ENCODE measurements around the gene LDLRAD4.
"Not testable (repeated sequence)": the region's sequence is repeated elsewhere in the genome, so short reads cannot be mapped to it uniquely, and the experiment has no call there.

LDLRAD4 gene

DNA sequence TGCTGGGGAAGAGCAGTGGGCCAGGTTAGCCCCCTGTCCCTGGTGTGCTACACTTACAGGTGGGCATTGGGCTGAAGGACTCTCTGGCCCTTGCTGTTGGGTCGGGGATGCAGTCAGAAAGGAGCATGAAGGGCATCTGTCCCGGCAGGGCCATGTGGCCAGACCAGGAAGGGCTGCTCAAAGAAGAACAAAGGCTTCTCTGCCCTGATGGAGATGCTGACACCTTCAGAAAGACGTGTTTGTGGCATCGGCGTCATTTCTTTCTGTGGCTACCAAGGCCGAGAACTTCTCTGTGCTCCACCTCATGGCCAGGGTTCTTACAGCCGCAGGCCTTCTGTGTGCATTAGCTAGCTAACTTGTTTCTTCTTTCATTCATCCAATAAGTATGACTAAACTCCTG, 268.7 kb downstream of the LDLRAD4 start:
- DNase-seq (ENCODE audit: low read depth) = no peak

DNA sequence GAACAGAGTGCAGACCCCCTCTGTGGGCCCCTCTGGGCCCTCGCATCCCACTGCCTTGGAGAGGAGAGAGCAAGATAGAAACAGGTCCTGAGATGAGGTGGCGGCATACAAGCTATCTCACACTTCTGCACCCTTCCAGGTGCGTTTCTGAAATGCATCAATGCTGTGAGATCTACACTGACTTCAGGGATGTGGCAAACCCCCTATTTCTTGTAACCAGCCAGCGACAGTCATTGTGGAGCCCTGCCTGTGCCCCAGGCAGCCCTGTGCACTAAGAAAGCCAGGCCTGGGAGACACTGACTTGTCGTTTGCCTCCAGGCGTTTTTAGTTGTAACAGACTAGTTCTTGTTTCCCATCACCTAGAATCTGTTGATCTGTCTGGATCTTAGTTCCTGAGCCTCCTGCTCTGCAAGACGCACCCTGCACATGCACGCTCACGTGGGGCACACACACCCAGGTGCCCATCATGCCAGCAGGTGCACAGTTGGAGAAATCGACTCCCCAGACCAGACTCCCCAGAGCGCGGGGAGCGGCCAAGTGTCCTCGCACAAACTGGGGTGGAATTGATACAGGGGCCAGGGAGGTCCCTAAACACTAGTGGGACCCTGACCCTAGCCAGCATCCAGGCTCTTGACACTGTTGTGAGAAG, 269.8 kb downstream of the LDLRAD4 start:
- DNase-seq (ENCODE audit: low read depth) = no peak

DNA sequence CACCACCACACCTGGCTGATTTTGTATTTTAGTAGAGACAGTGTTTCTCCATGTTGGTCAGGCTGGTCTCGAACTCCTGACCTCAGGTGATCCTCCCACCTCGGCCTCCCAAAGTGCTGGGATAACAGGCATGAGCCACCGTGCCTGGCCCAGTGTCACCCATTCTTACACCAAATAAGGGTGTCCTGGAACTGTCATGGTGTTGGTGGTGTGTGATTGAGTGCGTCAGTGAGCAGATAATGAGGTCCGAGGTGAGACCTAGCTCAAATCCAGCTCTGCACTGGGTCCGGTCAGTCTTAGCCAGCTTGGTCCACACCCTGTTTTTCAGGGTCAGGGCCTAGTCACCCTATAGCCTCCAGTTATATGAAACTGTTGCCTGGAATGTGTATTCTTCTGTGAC, 270.7 kb downstream of the LDLRAD4 start:
- DNase-seq (ENCODE audit: low read depth) = not testable (repeated sequence)

DNA sequence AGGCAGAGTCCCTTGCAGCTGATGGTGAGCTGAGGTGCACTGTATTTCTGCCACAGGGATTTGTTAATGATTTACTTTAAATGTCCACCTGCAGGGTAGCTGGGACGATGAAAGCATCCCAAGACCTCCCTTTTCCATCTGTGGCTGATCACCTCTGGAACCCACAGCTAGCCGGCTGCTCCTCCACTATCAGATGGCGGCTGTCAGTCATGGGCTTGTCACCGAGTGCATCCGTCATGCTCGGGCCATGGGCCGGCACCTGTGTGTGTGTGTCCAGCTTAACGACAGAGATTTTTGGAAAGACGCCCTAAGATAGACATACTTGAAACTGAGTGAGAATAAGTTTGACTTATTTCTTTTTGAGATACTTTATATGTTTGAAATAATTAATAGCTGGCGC, 272.6 kb downstream of the LDLRAD4 start:
- no peak for DNase-seq (ENCODE audit: low read depth)

DNA sequence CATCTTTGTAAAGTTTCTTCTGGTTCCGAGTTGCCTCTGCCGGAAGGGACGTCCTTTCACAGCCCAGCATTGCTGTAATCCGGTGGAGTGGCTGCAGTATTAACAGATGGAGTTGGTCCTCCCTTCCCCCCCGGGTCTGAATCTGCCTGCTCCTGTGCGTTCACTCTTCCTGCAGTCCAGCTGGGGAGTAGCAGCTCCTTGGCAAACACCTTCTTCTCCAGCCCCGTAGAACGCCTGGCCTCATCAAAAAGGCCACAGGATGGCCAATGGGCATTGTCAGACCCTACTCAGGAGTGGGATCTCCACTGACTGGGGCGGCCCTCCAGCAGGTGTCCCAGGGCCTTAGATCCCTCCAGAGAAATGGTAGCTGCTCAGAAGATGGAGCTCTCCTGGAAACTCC, 273.8 kb downstream of the LDLRAD4 start:
- no peak for DNase-seq (ENCODE audit: low read depth)

DNA sequence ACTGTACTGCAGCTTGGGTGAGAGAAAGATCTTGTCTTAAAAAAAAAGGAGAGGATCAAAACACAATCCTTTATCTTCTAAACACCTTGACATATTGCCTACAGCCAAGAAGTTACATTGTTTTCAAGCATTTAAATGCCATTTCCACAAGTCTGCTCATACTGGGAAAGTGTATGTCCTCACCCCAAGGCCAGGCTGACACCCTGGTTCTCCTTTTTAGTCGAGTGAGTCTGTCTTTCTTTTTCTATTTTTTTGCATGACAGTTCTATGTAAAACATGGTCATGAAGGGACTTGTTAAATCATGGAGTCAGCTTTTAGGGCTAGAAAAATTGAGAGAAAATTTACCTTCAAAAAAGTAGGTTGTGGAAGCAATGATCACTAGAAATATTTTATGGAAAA, 274.5 kb downstream of the LDLRAD4 start:
- DNase-seq (ENCODE audit: low read depth) = no peak

DNA sequence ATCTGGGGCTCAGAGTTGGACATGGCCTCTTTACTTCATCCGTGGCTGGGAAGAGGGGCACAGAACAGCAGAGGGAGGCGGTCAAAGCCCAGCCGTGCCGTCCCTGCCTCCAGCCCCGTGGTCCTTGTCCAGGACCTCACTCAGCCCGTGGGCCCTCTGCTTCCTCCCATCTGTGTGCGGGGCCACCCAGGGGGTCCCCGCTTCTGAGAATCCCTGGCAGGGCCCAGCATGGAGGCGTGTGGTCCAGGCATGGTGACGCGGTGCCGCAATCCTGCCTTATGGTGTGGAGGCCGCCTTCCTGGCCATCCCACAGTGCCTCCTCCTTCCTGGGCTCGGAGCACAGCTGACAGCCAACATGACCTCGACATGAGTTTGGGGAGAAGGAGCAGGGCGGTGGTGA, 275.2 kb downstream of the LDLRAD4 start:
- DNase-seq (ENCODE audit: low read depth) = no peak

DNA sequence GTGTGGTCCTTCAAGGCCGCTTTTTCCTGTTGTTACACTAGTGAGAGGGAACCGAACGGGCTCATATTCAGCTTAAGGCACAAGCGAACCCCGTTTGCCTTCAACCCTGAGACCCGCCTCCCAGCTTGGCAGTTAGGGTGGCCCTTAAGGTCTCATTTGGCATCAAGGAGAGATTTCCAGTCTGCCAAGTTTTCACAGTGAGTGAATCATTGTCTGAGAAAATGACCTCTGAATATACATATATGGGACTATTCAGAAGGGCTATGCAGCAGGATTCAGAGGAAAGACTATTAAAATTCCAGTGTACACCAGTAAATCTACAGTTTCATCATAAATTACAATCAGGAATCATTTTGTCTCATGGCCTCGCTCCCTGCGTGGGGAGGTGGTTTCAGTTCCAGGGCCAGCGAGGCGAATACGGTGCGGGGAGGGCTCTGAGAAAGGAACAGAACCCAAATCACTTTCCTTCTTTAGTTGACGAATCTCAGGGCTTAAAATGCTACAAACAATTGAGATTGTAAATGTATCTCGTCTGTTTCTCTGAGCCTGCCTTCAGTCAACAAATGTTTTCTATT, 276.4 kb downstream of the LDLRAD4 start:
- no peak for DNase-seq (ENCODE audit: low read depth)

DNA sequence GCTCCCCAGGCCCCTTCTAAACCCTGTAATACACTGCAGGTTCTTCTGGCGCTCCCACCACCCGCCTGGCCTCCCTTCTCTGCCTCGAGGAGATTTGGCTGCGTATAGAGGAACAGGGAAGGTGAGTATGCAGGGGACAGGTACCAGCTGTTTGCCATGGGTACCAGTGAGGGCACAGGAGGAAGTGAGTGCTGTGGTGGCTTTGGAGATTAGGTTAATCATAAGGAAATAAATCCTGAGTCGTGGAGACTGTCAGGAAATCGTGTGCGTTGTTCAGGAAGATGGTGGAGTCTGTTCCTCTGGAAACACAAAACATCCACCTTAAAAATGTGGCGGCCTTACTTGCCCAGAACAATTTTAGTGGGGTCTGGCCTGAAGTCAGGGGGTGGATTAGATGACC, 277.4 kb downstream of the LDLRAD4 start:
- no peak for DNase-seq (ENCODE audit: low read depth)

DNA sequence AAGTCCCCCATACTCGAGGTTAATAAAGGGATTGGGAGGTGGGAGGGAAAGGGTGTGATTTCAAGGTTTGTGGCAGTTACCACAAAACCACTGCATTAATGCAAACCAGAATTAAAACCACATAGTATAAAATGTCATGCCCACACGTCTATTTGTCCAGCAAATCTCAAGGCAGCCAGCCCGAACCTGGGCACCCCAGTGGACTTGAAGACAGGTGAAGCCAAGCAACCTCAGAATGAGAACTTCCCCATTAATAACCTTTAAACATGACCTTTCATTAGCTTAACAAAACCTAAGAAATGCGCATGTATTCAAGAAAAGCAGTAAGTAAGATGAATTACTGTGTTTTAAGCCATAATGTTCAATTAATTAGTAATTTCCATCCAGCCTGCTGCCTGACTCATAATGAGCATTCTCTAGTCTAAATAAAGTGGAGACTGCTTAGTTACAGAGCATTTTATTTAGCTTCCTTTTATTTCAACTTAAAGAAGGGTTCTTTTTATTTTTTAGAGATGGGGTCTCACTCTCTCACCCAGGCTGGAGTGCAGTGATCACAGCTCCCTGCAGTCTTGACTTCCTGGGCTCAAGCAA, 278.2 kb downstream of the LDLRAD4 start:
- DNase-seq (ENCODE audit: low read depth) = no peak

DNA sequence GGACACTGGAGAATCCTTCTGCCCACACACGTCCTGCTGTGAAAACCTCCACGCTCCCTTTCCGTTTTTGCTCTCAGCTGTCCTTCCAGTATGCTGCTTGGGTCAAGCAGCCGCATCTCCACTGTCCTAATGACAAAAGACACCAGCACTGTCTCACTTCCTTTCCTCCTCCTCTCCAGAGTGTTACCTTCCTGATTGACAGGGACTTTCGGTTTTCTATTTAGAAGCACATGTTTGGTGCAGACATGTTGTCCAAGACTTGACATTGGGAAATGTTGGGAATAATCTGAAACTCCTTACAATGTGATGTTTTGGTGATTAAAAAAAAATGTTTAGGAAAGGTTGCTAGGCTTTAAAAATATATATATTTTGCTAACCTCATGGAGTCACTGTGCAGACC, 281.2 kb downstream of the LDLRAD4 start:
- DNase-seq (ENCODE audit: low read depth) = no peak

DNA sequence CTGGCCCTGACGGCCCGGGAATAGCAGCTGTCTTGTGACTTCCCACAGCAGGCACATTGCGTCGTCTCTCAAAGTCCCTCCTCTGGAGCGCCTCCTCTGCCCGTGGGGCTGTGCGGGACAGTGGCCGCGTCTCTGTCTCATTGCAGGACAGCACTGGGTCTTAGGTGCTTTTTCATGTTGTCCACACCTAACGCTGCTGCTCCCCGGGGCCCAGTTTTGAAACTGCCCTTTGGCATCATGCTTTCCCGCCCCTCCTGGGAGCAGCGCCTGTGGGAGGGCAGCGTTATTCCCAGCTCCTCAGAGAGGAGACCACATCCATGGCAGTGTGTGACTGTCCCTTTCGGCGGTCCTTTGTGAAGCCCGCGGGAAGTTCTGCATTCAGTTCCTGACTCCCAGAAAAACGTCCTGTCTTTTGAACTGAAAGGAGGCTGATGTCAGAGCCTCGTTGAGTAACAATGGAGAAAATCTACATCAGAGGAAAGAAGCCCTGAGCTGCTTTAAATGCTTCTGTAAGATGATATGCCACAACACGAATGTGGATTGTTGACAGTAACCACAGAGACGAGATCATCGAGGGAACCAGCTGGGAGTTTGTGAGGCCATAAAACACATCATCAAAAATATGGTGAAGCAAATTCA, 281.8 kb downstream of the LDLRAD4 start:
- no peak for DNase-seq (ENCODE audit: low read depth)

DNA sequence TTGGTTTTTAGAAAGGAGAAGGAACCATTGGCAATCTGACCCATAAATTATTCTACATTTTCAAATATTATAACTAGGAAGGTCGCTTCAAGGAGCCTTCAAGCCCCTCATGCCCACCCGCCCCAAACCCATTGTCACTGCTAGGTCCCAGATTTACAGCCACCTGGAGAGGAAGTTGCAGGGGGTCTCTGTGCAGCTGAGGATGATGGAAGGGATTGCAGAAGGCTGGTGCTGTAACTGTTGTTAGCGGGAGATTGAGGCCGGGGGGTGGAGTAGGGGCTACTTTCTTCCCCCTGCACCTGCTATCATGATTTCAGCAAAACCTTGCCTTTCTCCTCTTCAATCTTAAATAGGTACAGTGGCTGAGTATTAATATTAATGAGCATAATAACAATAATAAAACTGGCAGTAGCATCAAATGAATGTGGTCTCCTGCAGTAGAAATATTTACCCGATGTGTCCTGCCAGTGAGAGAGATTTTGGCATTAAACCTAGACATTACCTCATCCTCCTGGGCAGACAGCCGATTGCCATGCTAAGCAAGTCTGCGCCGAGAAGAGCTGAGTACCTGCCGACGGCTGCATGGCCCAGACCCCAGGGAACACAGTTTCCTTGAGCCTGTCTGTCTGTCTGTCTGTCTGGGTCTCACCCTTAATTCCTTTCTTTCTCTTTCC, 282.4 kb downstream of the LDLRAD4 start:
- DNase-seq (ENCODE audit: low read depth) = no peak

DNA sequence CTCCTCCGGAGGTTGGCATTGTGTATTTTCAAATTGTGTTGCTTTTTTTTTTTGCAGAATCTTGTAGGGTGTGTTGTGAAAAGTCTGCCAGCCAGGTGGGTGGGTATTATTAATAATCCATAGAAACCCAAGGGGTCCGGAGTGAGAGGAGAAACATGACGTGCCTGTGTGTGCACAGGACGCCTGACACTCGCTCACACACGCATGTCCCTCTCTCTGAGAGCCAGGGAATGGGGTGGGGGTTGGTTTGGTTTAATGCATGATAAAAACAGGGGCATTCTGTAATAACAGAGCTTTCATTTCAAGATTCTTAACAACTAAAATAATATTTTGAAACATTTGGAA, 283.0 kb downstream of the LDLRAD4 start:
- no peak for DNase-seq (ENCODE audit: low read depth)

DNA sequence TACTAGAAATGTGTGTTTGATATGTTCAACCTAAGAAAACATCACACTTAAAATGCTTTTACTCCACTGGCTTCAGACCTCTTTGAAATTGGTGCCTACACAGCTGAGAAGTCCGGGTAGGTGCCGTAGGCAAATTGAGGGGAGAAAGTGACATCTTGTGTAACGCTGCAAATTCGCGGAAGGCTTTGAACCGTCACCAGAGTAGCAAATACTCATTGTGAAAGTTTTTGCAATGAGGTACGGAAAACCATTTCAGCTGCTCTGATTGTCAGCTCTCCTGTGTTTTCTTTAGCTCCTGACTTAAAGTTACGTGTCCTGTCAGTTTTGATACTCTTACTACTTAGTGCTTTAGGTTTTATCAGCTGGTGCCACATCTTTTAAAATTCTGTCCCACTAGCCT, 283.3 kb downstream of the LDLRAD4 start:
- no peak for DNase-seq (ENCODE audit: low read depth)

DNA sequence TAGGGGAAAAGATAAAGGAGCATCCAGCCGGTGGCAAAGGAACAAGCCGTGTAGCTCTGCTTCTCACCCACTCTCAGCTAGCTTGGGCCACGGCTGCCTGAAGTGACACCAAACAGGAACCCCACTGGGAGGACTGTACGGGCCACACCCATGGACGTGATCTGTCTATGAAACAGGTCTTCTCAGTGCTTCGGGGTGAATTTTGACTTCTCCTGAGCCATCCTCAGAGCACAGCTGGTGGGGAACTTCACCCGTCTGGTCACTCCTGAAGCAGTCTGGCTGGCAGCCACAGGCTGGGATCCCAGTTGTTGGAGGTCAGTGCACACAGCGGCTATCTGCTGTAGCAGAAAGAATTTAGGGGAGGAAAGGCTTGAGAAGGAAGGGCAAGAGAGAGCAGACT, 284.0 kb downstream of the LDLRAD4 start:
- DNase-seq (ENCODE audit: low read depth) = no peak

DNA sequence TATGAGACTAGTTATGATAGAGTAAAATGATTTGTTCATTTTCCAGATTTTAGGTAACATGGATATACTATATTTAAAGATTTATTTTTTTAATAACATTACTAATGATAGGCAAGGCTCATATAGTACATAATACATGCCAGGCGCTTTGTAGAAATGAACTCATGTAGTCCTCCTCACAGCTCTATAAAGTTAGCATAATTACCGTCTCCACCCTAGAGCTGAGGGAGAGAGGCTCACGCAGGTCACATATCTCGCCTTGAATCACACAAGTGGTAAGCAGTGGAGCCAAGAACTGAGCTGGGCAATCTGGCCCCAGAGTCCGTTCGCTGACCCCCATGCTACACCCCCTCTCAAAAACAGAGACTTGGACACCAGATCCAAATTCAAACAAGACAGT, 285.3 kb downstream of the LDLRAD4 start:
- no peak for DNase-seq (ENCODE audit: low read depth)

DNA sequence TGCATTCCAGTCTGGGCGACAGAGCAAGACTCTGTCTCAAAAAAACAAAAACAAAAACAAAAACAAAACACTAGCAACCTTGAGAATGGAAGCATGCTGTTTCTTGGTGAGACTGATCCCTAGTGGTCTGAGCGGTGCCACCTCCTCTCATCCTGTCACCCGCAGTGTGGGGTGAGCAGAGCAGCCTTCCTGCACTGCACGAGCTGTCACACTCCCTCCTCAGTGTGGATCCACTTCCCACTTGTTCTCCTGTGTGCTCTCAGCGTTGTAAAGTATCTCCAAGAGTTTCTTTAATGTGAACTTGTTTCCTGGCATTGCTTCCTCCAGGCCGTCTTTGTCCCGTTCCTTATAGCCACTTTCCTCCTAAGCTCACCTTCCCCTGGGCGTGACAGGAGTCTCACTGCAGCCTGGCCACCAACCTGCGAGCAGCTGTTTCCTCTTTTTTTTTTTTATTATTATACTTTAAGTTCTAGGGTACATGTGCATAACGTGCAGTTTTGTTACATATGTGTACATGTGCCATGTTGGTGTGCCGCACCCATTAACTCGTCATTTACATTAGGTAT, 287.3 kb downstream of the LDLRAD4 start:
- DNase-seq (ENCODE audit: low read depth) = no peak

DNA sequence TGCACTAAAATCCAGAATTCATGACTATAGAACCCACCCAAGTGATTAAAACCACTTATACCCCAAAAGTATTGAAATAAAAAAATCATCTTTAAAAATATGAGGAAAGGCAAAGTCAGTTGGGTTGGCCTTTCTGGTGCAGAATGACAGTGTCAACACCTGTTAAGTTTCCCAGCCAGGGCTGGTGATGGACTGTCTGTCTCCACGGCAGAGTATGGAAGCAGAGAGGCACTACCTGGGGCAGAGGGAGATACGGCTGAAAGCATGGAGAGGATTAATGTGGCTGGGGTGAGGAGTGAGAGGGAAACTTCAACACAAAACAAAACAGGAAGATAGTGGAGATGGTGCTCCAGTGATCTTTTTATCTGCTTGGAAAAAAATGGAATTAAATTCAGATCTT, 292.0 kb downstream of the LDLRAD4 start:
- DNase-seq (ENCODE audit: low read depth) = no peak

DNA sequence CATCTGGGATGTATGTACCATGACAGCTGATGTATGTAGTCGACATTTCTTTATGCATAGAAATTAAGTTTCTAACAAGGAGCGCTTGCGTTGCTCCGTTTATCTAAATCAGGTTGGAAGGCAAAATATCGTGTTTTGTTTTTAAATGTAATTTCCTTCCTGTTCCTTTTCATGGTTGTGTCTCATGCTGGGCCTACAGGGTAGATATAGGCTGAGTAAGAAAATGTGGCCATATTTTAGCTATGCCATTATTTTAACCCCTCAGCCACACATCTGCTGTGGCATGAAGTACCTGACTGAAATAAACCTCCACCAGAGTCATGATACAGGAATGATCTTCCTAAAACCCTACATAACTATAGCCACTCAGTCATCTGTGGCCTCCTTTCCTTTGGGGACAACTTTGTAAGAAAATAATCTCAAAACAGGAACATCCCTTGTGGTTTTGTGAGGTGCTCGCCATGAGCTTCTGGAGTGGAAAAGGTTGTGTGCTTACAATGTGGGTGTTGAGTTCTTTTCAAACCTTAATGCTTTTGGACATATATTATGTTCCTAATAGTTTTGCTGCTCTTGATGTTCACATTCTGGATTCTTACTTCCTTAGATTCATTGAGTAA, 293.5 kb downstream of the LDLRAD4 start:
- no peak for DNase-seq (ENCODE audit: low read depth)

DNA sequence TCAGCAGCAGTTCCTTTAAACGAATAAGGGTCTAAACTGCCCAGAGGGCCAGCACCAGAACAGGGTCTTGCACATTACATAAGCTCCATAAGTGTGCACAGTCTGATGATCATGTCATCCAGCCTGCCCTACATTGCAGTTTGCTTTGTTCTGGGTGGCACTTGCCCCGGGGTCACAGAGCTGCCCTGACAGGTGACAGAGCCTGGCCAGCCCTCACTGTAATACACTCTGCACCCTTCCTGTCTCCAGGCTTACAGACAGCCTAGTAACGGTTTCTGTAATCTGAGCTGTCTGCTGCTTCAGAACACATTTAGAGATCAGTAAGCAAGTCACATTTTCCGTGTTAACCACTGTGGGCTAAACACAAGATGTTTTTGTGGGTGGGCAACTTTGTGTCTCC, 294.5 kb downstream of the LDLRAD4 start:
- no peak for DNase-seq (ENCODE audit: low read depth)

DNA sequence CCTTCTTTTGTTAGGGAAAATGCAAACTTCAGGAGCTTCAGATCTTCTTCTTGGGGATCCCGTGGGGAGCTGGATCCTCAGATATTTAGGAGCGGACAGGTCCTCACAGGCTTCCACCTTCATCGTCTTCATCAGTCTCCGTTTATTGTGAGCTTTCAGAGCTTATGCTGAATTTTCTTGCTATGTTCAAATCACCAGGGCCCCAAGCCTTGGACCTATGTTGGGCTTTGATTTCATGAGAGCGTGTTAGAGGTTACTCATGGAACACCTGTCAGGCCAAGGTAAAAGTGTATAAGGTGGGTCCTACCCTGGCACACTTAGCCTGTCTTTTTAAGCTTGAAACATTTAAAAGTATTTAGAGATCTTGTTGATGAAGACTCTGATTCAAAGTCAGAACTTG, 294.9 kb downstream of the LDLRAD4 start:
- DNase-seq (ENCODE audit: low read depth) = no peak

Measured in T follicular helper cell (primary cell).